Astrocyte of the spinal cord (primary cell): ENCODE results near the gene HIP1.
"Not testable (repeated sequence)": the region's sequence is repeated elsewhere in the genome, so short reads cannot be mapped to it uniquely, and the experiment has no call there.

Source experiments
- DNase-seq: peaks from one replicate; pipeline ENCODE4 v3.0.0; 2011; ENCODE audit warnings: low read depth, low spot score
- H3K4me3 ChIP-seq: 2 replicates; pipeline ENCODE4 v1.5.1; 2011; ENCODE audit warnings: low read depth, mild to moderate bottlenecking, low read length, moderate library complexity
- in situ Hi-C: cut with HindIII; loops from 2 replicates; pipeline ENCODE4 v1.10.0; 2017; ENCODE audit warnings: low sequenced_read_pairs
- TF ChIP-seq, protein P1 (sequence below): IDR thresholded peaks from 2 replicates; pipeline ENCODE4 v1.5.1; 2012; ENCODE audit warnings: low read depth, mild to moderate bottlenecking, low read length, inconsistent platforms

HIP1 gene

DNA sequence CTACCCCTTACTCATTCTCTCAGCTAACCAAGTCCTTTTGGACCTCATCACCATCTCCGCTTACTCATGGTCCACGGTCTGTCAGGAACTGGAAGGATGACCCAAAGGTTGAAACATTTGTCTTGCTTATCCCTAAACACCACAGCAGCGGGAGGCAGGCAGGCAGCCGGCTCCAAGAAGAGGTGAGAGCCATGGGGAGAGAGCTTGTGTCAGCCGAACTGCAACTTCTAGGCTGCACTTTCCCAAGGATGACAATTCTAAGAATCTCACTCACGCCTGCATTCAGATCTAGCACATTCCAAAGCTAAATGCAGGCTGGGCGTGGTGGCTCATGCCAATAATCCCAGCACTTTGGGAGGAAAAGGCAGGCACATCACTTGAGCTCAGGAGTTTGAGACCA lies 160.7 kb downstream of the HIP1 start:
- in situ Hi-C loops: no loop called here
- no peak for DNase-seq
- no peak overlapping the region for H3K4me3 ChIP-seq
- TF ChIP-seq, protein P1, sequence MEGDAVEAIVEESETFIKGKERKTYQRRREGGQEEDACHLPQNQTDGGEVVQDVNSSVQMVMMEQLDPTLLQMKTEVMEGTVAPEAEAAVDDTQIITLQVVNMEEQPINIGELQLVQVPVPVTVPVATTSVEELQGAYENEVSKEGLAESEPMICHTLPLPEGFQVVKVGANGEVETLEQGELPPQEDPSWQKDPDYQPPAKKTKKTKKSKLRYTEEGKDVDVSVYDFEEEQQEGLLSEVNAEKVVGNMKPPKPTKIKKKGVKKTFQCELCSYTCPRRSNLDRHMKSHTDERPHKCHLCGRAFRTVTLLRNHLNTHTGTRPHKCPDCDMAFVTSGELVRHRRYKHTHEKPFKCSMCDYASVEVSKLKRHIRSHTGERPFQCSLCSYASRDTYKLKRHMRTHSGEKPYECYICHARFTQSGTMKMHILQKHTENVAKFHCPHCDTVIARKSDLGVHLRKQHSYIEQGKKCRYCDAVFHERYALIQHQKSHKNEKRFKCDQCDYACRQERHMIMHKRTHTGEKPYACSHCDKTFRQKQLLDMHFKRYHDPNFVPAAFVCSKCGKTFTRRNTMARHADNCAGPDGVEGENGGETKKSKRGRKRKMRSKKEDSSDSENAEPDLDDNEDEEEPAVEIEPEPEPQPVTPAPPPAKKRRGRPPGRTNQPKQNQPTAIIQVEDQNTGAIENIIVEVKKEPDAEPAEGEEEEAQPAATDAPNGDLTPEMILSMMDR: no peak

DNA sequence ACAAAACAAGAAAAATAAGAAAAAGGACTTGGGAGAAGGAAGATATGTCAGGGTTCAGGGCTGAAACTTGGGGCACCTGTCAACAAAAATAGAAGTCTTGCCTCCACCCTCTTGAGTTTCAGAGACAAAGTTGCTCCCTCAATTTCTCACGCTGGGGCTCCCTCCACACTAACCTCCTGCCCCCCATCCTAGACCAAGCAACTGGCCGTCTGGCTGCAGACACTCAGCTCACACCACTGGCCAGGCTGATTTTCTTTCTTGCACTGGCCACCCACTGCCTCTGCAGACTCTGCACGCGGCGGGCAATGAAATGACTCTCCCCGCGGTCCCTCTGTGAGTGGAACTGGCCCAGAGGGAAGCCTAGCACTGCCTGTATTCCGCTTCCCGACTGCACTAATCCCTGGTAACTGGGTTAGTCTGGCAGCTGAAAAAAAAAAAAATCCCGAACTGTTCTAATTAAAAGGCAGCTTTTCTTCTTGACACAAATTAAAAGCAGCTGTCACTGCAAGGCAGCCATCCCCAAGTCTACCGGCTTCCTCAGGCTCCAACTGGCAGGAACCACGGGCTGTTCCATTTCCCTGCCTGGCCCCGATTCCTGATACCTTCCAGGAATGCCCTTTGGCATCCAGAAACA lies 163.1 kb downstream of the HIP1 start:
- in situ Hi-C loops: no loop called here
- TF ChIP-seq, protein P1: no peak
- DNase-seq: no peak
- no peak overlapping the region for H3K4me3 ChIP-seq

DNA sequence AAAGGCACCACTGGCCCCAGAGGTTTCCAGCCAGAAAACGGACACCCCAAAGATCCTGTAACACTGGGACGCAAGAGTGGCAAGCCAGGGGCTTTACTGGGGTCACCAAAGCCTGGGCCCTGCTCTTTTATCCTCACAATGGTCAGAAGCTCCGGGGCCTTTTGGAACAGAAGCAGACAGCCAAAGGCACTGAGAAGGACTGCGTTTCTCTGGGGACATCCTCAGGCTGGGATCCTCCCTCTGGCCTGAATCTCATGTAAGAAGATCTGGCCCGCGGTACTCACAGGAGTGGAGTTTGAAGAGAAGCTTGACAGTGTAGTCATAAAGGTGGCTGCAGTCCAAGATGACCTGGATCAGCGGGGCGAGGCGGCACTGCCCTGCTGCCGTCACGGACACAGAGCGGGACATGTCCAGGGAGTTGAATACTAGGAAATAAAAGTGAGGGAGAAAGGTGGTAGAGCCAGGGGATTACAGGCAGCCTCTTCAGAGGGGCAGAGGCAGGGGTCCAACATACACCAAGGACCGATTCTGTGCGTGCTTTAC lies 165.2 kb downstream of the HIP1 start:
- no peak for DNase-seq
- no peak overlapping the region for H3K4me3 ChIP-seq
- in situ Hi-C loops: no loop called here
- TF ChIP-seq, protein P1: no peak

DNA sequence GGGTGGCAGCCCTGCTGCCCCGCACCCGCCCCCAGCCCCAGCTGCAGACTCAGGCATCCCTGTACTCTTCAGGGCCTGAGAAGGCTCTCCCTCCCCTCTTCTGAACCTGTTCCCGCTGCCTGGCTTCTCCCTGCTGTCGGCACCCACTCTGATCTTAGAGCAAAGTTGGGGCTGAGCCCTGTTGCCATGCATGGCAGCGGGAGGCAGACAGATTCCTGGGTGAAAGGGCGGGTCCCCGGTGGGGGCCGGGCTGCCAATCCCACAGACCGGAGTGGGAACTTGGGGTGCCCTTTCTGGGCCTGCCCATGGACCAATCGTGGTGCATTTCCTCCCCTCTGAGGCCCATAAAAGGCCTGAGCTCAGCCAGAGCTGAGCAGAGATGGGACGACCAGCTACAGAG lies 165.9 kb downstream of the HIP1 start:
- no peak overlapping the region for H3K4me3 ChIP-seq
- TF ChIP-seq, protein P1: no peak
- DNase-seq: no peak
- in situ Hi-C loops: no loop called here

DNA sequence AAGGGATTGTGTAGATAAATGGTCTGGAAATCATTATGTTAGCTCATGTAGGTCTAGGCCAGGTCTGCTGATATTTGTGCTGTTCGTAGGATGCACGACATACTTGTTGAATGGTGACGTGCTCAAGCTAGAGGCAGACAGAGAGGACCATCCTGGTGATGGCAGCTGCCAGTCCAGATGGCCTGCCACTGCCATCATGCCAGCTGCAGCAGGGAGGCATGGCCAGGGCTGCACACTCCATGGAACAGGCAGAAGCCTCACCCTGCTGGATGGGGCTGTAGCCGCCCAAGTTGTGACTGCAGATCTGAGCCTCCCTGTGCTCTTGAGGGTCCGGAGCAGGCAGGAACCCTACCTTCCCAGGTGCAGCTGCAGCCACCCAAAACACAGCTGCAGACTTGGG lies 166.3 kb downstream of the HIP1 start:
- TF ChIP-seq, protein P1: no peak
- DNase-seq: no peak
- no peak overlapping the region for H3K4me3 ChIP-seq
- in situ Hi-C loops: no loop called here

DNA sequence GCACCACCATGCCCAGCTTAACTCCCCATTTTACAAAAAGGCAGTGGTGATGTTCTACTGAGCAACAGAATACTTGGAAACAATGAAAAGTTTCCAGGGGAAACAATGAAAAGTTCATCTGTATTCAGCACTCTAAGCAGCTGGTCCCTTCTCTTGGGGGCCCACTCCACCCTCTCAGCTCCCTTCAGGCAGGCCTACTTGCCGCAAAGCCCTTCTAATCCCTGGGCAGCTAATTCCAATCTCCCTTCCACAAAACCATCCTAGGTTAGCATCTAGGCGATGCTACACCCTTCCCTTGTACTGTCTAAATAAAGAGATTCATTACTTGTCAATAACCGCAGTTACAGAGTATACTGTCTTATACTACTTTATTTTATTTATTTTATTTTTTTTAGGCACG lies 167.5 kb downstream of the HIP1 start:
- TF ChIP-seq, protein P1: no peak
- H3K4me3 ChIP-seq: no peak overlapping the region
- in situ Hi-C loops: no loop called here
- DNase-seq: no peak

DNA sequence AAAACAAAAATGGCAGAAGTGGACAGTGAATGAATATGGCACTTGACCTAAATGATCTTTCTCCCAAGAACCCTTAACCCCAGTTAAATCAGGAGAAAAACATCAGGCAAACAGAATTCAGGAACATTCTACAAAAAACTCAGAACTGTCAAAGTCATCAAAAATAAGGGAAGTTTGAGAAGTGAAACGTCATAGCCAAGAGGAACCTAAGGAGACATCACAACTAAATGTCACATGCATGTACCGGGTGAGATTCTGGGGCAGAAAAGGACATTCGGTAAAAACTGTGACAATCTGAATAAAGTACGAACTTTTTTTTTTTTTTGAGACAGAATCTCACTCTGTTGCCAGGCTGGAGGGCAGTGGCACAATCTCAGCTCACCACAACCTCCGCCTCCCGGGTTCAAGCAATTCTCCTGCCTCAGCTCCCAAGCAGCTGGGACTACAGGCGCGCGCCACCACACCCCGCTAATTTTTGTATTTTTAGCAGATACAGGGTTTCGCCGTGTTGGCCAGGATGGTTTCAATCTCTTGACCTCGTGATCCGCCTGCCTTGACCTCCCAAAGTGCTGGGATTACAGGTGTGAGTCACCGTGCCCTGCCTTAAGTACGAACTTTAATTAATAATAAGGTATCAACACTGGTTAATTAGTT lies 169.0 kb downstream of the HIP1 start:
- in situ Hi-C loops, H3K4me3 ChIP-seq, DNase-seq: not testable (repeated sequence)
